HG03442 (cell line): ENCODE results near the gene EXT2.

Experiments used
- ATAC-seq: cut with Tn5 transposase; IDR thresholded peaks from one replicate; pipeline ENCODE4 v1.9.1; 2021; ENCODE audit warnings: mild to moderate bottlenecking, moderate library complexity; ENCODE audit not compliant: unreplicated experiment

The EXT2 gene

GRCh38 chr11:44162004-44162403, 66.5 kb downstream of the EXT2 start:
- ATAC-seq, result no peak

DNA sequence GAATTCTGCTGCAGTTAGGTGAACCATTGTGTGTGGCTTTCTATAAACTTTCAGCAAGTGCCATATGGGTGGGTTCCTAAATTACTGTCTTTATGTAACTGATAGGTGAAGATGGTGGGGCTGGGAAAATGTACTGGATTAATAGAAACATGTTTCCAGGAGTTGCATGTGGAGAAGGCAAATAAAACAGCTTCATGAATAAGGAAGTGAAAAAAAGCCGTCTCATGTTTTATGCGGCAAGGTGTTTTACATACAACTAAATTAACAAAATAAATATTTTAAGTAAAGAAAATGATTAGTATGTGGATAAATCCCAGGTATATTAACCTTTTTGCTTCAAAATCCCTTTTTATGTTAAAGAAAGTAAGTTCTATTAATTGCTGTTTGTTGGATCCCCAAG, 67.2 kb downstream of the EXT2 start:
- no peak for ATAC-seq

GRCh38 chr11:44165432-44165831, 70.0 kb downstream of the EXT2 start:
- ATAC-seq, result no peak

GRCh38 chr11:44167046-44167445, 71.6 kb downstream of the EXT2 start:
- ATAC-seq, result no peak

- no peak for ATAC-seq
These were observed 76.0 kb downstream of the EXT2 start for GRCh38 chr11:44171518-44171917.

- no peak for ATAC-seq
These were observed 77.5 kb downstream of the EXT2 start for GRCh38 chr11:44172966-44173365.

DNA sequence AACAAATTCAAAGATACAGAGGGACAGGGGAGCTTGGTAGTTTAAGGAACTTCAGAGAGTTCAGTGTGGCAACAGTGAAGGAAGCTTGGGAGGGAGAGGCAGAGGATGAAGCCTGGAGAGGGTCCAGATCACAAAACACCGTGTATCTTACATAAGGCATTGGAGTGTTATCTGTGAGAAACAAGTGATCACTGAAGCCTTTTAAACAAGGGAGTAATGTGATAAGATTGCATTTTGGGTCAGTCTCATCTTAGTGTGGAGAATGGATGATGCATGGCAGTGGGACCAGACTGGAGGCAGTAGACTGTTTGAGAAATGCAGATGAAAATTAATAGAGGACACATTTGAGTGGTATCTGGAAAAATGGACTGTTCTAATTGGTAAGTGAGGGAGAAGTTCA, 79.4 kb downstream of the EXT2 start:
- no peak for ATAC-seq

- no peak for ATAC-seq
These were observed 81.2 kb downstream of the EXT2 start for GRCh38 chr11:44176546-44177213.

DNA sequence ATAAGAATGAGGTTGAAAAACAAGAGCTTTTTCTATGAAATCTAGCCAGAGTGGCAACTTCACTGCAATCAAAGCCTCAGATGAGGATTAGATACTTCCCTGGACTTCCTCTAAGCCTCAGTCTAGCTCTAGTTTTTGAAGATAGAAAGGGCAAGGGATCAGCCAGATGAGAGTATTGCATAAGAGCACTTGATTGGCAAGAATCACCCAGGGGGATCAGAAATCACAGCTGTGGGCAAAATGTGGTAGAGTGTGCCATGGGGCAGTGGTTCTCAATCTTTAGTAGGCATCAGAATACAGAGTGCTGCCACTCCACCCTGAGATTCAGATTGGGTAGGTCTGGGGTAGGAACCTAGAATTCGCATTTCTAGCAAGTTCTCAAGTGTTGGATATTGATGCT, 82.4 kb downstream of the EXT2 start:
- no peak for ATAC-seq

GRCh38 chr11:44178381-44178780, 82.9 kb downstream of the EXT2 start:
- no peak for ATAC-seq

- ATAC-seq, result no peak
These were observed 83.7 kb downstream of the EXT2 start for GRCh38 chr11:44179173-44179572.

- no peak for ATAC-seq
These were observed 84.6 kb downstream of the EXT2 start for GRCh38 chr11:44180107-44180506.

DNA sequence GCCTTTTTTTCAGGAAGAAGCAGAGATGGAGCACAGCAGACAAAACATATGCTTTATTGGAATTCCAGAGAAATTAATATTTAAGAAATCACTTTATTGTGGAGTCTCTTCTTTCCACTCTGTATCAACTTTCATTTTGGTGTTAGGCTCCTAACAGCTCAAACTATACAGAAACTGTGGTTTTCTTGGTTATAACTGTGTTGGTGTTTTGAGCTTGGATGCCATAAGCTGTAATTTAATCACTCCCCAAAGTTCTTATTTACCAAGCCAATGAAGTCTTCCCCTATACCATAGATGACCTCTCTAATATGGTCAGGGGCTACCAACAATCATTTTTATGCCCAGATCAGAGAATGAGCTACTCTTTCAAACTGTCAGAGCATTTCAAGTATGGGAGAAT, 90.0 kb downstream of the EXT2 start:
- ATAC-seq, result no peak

GRCh38 chr11:44186321-44186930, 90.9 kb downstream of the EXT2 start:
- no peak for ATAC-seq

DNA sequence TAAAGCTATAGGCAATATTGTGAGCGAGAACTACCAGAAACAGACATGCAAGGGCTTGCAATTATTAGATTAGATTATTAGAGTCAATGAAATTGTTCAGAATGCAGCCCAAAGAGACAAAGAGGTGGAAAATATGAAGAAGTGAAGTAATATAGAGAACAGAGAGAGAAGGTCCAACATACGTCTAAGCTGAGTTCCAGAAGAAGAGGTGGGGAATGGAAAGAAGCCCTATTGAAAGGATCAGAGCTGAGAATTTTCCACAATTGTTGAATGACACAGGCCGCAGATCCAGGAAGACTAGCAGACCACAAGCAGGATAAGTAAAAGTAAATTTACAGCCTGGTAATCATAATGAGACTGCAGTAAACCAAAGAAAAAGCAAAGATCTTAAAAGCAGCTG, 93.2 kb downstream of the EXT2 start:
- no peak for ATAC-seq

DNA sequence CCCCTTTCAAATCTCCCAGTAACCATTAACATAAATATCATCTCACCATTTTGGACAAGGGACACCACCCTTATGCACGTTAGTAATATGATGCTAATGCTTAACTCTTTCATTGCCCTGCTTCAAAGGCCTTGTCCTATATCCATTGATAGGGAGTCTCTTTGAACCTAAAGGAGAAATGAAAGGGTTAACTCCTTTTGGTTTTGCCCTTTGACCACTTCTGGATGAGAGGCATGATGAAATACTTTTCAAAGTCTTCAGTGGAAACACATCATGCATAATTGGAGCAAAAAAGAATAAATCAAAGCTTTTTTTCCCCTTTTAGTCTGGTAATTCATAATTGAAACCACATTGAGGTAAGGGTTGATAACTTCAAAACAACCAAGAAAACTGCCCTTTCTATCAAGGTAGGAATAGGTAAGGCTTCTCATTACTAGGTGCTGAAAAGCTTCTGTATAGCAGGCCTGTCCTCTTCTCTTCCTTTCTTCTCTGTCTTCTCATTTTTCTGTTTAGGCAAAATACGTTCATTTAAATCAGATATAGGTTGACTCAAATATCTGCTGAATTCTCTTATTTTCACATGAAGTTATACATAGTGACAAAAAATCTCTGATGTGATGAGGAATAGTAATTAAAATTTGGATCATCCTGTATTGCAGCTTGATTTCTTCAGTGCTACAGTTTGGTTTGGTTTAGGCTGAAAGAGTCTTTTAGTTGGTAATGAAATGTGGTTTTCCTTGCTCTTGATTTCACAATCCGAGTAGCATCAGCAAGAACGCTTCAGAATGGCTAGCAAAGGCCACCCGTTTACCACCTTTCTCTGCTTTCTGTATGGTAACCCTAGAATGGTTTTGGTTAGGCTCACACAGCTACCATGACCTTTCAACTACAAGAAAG, 94.8 kb downstream of the EXT2 start:
- no peak for ATAC-seq

- no peak for ATAC-seq
These were observed 95.4 kb downstream of the EXT2 start for GRCh38 chr11:44190883-44191230.

DNA sequence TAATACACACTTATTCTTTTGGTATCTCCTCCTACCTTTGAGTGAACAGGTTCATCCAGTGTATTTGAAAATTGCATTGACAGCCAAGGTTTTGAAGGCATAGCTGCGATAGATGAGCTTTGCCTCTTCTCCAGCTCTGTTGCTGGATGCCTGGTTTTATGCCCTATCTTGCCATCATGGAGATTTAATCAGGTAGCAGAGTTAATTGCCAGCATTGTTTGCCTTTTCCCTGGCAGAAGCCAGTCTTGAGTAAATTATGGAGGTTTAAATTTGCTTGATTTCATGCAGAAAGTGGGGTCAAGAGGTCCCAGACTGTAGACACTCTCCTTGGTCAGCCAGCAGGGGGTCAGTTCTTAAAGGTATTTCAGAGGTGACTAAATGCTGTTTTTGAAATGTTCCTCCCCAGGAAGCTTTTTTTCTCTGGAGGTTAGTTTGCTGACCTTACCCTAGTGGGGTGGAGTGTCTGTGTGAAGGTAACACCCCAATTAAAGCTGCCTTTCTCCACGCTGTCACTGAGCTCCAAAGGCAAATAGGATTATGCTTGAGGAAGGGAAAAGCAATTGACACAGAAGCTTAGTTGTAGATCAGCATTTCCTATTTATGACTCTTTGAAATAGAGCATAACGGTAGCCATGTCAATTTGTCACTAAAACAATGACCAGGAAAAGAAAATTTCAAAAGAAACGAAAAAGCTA, 96.0 kb downstream of the EXT2 start:
- ATAC-seq, result no peak

DNA sequence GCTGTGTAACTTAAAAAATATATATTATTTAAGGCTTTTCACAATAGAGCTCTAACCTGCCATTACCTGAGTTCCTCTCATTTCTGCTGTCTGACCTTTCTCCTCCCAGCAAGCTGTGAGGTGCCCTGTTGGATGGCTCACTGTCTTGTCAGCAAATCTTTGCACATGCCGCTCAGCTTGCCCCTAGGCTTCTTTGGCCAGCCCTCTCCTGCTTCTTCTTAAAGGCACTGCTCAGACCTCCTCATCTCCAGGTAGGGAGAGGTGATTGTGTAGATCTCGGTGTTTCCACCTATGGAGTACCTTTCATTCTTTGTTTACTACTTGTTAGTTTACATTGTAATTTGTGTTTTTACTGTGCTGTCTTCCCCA, 96.5 kb downstream of the EXT2 start:
- ATAC-seq, result no peak

- no peak for ATAC-seq
These were observed 97.1 kb downstream of the EXT2 start for GRCh38 chr11:44192462-44193100.

DNA sequence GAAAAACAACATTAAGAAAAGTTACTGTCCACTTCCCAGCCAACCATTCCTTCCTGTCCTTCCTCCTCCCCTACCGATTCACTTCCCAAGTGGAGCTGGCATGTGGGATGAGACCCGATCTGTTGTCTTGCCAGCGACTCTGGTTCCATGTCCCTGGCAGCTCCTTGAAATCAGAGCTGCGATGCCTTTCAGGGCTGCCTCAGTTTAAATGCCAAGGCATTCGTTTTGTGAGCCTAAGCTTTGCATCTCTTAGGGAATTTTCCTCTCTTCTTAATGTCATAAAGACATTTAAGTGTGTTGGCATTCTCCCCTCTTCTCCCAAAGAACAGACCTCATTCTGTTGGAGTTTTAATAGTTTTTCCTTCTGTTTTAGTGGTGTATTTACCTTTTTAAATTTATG, 98.4 kb downstream of the EXT2 start:
- no peak for ATAC-seq
